Endometrial microvascular endothelial cells (primary cell): ENCODE data around the gene FAM83F. TPM values are rescaled to one million over a fixed set of nuclear protein-coding genes. Genes with fewer than 3 reads are reported as not detected.

Experiments
- in situ Hi-C: cut with HindIII; loops from 2 replicates; pipeline ENCODE4 v1.10.0; 2017; ENCODE audit warnings: low sequenced_read_pairs, low pct_unique_long_range_greater_than_20kb; ENCODE audit errors: inconsistent ontology term
- total RNA-seq: library from RNA; depleted of rRNA; stranded (reverse); fragments of >200 nt; gene quantifications from one replicate; pipeline ENCODE4 v1.2.3, GENCODE V29; 2015; ENCODE audit errors: inconsistent ontology term

The FAM83F gene
- total RNA-seq, 1 donor from 2014 or later = not detected

DNA sequence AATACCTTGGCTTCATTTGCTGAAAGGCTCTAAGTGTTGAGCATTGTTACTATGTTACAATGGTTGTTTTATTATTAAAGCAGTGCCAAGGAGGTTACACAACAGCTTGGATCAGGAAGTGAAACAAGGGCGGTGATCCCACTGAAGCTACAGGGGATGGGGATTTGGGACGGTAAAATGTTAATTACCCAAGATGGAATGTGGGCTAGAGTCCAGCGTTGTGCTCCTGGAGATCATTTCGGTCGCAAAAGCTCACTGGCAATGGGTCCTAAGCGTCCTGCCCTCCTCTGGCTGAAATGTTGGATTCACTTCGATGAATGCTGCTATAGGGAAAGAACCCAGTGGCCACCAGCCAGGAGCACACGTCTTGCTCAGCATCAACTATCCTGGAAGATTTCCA is 48.3 kb downstream of the FAM83F start:
- in situ Hi-C loops = no loop called here

DNA sequence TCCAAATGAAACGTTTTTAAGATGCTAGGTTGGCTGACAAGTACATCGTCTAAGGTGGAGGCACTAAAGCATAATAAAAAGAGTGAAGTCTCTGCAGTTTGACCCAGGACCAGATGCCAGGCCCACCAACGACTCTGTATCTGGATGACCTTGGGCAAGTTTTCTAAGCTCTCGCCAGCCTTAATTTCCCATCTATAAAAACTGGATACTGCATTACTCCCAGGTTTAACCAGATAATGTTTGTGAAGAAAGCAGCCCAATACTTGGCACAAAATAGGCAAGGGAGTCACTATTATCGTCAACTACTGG is 49.0 kb downstream of the FAM83F start:
- in situ Hi-C loops = no loop called here

DNA sequence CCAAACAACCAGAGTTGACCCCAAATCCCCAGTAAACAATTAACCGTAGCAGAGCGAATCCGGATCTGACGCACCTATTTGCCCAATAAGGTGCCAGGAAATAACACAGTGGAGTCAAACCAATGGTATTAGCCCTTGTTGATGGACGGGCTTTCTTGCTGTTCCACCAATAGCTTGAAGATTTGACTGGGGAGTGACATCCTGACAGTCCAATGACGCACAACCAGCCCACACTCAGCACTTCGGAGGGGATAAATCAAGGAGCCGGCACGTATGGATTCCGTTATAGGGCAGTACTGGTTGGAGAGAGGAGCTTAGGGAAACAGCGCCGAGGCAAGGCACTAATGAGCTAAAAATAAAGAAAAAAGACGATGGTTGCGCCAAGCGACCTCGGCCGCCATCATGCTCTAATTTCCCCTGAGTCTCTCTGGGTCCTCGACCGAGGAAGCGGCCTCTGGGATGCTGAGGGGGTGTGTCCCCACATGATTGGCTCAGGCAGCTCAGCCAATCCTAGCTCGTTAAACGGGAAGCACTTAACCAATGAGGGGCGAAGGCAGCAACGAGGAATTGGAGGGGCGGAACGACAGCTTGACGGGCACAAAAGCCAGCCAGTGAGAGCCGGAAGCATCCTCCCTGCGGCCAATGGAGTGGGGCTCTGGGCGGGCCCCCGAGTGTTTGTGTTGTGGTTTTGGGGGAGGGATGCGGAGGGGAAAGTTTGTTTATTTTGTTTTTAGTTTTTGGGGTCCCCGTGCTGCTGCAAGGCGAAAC is 49.5 kb downstream of the FAM83F start:
- in situ Hi-C loops = no loop called here

DNA sequence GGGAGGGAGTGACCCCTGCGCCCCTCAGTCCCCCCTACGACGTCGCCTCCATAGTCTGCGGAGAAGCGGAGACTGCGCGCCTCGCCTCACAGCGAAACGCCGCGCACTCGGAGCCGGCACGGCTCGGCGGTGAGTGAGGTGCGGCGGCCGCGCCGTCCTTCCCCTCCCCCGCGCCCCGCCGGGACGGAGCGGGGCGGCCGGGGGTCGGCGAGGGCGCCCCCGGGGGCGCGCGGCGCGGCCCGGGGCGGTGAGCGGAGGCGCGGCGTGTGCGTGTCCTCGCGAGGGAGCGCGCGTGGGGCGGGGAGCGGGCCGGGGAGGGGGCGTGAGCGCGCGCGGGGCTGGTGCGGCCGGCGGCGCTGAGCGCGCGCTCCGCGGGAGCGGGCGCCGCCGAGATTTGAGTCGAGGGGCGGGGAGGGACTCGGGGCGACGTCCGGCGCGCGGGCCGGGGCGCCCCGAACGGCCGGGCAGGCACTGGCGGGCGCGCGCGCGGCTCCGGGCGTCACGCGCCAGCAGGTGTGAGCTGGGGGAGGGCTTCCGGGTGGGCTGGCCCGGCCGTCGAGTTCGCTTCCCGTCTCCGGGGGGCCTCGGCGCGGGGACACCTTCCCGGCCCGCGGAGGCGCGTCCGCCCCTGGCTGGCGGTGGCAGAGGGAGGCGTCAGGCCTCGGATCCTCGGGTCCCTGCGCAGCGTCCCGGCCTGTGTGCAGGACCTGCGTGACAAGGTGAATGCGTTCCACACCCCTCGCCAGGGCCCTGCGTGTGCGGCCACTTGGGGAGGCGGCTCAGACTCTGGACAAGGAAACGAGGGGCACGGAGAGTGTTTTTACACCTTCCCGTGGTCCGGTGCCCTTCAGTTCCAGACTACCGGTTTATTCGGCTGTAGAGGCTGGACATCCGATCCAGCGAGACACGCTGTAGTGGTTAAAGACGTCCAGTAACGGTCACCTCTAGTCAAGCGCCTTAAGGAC is 50.4 kb downstream of the FAM83F start:
- in situ Hi-C loops = no loop called here

DNA sequence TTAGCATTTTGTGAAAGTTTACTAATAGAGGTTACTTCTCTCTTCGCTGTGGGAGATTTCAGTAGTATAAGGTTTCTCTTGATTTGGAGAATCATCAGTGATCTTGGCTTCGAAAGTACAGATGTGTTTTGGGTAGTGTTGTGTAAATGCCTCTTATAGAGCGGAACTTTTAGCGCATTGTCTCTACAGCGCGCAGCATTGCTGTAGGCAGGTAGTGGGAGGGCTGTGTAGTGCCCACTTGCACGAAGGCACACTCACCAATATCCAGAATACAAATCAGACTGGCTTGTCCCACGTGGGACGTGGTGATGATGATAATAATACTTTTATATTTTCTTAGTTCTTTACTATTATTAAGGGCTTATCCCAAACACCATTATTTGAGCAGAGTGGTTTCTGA is 51.4 kb downstream of the FAM83F start:
- in situ Hi-C loops = no loop called here

DNA sequence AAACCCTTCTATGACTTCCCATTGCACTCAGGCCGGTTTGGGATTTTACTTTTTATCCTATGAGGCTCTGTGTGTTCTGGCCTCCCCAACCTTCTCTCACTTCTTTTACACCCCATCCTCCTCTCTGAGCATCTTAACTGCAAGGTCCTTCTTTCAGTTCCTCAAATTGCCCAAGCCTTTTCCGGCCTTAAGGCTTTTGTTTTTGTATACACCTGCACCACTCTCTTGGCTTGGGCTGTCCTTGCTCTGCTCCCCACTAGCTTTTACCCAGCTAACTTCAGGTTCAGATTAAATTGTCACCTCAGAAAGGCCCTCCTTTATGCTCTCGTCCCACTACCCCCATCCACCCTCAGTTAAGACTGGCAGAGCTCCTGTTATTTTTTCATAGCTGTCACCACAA is 55.5 kb downstream of the FAM83F start:
- in situ Hi-C loops = no loop called here

DNA sequence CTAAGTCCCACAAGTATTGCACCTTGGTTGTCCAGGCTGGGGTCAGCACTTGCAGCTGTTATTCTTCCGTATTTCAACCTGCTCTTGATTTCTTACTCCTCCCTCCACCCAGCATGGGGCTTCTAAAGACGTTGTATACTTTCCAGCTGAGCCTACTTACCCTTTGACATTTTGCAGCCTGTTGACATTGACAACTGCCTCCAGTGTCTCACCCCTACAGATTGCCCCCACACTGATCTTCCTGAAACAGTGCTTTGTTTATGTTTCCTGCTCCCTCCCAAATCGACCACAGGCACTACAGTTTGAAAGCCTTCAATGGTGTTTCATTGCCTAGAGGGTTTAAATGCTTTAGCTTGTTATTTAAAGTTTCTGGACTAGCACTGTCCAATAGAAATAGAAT is 56.6 kb downstream of the FAM83F start:
- in situ Hi-C loops = no loop called here

DNA sequence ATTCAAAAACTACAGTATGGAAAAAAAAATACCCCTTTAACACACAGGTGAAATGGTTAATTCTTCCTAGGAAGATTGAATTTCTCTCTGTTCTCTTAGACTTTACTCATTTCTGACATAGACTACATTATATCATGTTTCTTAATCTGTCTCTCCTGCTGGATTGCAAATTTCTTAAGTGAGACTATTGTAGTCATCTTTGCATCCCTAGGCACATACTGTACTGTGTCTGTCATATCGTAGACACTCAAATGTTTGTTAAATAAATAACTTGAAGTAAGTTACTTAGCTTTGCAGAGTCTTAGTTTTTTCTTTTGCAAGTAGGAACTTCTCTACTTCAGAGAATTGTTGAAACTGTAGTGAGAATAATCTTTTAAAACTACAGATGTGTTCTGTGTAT is 58.7 kb downstream of the FAM83F start:
- in situ Hi-C loops = no loop called here

DNA sequence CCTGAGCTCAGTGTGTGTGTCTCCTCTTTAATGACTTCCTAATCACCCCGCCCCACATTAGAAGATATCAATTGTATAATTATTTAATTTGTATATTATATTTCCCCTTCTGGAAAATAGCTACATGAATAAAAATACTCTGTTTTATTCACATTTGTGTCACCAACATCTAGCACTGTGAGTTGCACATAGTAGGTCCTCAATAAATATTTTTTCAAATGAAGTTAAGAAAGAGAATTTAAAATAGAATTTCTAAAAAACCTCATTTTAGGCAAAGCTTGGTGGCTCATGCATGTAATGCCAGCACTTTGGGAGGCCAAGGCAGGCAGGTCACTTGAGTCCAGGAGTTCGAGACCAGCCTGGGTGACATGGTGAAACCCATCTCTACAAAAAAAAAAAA is 59.7 kb downstream of the FAM83F start:
- in situ Hi-C loops = no loop called here

DNA sequence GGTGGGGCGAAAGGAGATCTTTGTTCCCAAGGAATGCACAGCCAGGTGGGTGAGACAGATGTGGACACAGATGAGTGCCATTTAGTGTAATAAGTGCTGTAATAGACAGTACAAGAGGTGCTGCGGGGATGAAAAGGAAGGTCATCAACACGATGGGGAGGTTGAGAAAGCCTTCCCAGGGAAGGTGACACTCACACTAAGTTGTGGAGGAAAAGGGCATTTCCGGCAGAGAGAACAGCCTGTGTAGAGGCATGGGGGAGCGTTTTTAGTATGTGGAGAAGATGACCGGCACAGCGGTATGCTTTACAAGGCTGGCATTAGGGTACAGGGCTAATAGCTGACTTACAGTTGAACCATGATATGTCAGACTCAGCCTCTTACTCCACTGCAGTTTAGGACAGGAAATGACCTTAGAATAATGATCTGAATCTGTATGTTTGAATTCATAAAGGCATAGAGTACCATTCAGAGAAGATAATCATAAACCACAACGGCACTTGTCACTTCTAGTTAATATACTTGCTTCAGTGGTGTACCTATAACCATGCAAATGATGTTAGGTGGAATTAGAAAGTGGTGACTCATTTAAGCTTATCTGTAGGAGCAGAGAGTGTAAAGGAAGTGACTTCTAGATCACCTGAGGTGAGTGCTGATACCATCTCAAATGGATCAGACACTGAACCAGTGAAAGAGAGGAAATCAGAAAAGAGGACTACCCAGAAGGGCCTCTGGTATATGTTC is 60.6 kb downstream of the FAM83F start:
- in situ Hi-C loops = no loop called here

DNA sequence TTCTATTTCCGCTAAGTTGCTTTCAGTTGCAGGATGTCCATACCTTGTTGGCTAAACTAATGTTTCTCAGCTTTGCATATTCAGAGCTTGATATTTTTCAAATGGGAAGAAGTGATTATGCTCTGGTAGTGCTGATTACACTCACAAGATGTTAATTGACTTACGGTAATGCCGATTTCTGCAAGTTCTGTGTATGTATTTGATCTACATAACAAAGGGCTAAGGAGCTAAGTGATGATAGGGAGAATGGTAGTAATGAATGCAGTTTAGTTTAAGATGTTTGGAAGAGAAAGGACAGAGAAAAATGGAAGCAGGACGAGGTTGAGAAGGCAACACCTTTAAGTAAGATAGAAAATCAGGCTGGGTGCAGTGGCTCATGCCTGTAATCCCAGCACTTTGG is 61.4 kb downstream of the FAM83F start:
- in situ Hi-C loops = no loop called here

DNA sequence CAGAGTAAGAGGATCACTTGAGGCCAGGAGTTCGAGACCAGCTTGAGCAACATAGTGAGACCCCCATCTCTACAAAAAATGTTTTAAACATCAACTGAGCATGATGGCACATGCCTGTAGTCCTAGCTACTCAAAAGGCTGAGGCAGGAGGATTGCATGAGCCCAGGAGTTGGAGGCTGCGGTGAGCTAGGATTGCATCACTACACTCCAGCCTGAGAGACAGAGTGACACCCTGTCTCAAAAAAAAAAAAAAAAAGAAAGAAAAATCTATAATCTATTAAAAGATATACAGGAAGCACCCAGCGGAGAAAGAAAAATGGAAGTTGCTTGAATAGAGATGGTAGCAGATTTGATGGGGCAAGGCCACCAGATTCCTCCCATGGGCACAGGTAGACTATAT is 61.8 kb downstream of the FAM83F start:
- in situ Hi-C loops = no loop called here

DNA sequence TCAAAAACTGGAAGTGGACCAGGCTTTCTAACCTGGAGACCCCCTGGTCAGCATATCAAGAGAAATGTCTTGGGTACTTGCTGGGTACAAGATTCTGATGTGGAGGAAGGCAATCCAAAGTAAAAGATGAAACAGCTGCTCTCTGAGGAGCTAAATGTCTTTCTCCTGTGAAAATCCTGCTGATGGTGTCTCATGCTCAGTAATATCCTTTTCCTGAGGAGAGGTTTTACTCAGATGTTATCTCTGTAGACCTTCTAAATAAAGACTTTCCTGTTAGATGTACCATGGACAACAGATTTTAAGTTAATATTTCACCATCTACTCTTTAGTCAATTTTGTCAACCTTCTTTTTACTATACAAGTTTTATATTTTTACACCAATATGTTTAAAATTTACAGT is 62.9 kb downstream of the FAM83F start:
- in situ Hi-C loops = no loop called here

DNA sequence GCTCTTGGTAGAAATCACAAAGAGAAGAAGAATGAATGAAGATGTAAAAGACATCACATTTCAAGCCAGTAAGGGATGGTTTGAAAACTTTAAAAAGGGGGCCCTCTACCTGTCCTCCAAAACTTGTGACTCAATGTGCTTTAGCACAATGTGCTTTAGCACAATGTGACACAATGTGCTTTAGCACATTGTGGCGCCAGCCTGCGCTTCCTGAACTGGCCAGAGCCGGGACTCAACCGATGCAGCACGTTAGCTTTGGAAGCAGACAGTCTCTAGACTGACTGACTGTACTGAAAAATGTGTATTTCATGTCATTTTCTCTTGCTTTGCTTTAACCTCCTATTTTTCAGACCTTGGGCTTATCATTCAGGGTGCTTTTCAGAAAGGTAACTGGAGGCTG is 63.5 kb downstream of the FAM83F start:
- in situ Hi-C loops = no loop called here

DNA sequence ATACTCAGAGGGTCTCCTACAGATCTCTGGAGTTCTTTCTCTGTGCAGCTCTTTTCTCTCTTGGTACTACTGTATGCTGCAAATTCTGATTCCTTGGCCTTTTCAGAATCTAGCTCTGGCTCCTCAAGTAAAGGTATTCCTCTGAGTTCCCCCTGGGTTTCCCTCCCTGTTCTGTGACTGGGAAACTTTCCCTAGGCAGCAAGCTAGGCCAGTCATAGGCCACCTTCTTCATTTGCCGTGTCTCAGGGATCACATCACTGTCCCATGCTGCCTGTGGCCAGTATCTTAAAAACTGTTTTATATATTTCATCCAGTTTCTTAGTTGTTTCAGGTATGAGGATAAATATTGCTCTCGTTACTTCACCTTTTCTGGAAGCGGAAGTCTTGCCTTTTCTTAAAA is 71.2 kb downstream of the FAM83F start:
- in situ Hi-C loops = no loop called here

DNA sequence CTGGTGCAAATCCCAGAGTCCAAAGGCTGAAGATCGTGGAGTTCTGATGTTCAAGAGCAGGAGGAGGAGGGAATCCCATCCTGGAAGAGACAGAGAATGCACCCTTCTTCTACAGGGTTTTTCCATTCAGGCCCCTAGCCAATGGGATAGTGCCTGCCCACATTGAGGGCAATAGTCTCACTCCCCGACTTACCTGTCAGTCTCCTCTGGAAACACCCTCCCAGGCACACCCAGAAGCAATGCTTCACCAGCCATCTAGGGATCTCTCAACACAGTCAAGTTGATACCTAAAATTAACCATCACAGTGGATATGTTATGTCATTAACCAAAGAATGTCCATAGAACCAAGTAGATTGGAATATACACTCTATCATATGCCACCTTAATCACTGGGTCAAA is 72.9 kb downstream of the FAM83F start:
- in situ Hi-C loops = no loop called here

DNA sequence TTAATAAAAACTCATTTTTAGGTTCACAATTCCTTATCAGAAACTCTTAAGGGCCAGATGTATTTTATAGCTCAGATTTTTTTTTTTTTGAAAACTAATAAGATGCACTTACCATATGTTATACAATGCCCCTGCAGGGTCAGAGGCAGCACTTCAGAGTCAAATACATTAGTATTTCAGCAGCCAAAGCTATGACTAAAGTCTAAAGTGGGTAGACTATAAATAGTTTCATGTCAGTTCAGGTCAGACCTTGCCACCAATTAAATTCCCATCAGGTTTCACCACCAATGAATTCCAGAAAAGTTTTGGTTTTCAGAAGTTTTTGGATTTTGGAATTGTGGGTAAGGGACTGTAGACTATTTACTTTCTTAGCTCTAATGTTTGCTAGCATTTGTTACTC is 75.9 kb downstream of the FAM83F start:
- in situ Hi-C loops = no loop called here

DNA sequence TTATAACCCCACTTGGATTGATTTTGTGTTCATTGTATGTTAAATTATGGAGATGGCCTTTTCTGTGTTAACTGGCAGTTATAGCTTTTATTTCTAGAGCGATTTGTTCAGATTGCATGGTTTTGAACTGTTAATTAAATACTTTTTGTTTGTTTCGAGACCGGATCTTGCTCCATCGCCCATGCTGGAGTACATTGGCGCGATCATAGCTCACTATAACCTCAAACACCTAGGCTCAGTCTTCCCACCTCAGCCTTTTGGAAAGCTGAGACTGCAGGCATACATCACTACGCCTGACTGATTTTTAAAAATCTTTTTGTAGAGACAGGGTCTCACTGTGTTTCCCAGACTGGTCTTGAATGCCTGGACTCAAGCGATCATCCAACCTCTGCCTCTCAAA is 77.0 kb downstream of the FAM83F start:
- in situ Hi-C loops = no loop called here

DNA sequence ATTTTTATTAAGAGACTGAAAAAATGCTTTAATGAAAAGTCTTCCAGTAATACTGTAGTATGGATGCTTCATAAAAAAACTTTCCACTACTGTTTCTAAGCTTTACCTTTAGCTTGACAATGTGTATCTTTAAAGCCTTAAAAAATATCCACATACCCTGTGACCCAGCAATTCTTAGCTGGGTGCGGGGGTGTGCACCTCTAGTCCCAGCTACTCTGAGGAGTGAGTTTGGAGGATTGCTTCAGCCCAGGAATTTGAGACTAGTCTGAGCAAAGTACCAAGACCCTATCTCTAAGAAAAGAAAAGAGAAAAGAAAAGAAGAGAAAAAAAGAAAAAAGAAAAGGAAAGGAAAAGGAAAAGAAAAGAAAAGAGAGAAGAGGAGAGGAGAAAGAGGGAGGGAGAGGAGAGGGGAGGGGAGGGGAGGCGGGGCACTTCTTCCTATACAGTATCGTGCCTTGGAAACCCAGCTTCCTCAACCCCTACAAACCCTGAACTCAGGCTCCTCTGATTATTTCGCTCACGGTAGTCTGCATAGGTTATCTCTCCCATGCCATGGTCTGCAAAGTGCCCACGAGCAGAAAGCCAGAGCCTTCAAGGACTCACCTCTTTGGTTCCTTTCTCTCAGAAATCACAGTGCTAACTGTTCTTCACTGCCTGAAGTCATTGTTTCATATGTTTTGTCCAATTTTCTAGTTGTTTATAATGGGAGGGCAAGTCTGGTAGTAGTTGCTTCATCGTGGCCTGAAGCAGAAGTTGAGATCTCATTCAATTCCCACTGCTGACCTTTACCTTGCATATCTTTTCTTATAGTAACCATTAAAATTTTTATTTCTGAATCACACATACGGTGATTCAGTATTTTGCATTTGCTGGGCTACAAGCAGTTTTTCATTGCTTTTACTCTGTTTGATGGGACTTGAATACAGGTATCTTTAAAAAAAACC is 82.2 kb downstream of the FAM83F start:
- in situ Hi-C loops = no loop called here
